IPS-18c (cell line): ENCODE data around the gene GPR45.

ENCODE experiments used
- H3K4me3 ChIP-seq: 2 replicates; pipeline ENCODE4 v1.7.0; 2013; ENCODE audit warnings: low read depth, mild to moderate bottlenecking, low read length, moderate library complexity; ENCODE audit not compliant: insufficient read depth
- H3K9me3 ChIP-seq: one replicate; pipeline ENCODE4 v1.6.1; 2013; ENCODE audit warnings: mild to moderate bottlenecking, low read length, moderate library complexity; ENCODE audit not compliant: control insufficient read depth, insufficient read depth

GPR45 gene

DNA sequence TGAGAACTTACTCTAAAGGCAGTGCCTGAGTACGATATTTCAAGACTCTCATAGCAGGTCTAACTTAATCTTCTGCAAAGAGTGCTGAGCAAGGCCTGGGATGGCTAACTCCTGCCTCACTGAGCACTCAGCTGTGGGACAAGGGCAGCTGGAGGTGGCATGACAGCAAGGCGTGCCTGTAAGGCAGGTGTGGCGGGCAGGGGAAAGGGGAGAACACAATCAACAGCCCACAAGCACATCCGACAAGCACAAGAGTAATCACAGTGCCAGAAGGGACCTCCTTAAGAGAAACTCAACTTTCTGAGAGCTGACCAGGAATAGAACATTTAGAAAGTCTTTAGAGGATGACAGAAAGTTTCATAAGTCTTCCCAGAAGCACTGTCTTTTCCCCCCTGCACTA is 42.0 kb downstream of the GPR45 start:
- Histone ChIP-seq H3K9me3 (no peaks in the 10 kb centered on the region), H3K4me3 (no peak overlapping the region)

DNA sequence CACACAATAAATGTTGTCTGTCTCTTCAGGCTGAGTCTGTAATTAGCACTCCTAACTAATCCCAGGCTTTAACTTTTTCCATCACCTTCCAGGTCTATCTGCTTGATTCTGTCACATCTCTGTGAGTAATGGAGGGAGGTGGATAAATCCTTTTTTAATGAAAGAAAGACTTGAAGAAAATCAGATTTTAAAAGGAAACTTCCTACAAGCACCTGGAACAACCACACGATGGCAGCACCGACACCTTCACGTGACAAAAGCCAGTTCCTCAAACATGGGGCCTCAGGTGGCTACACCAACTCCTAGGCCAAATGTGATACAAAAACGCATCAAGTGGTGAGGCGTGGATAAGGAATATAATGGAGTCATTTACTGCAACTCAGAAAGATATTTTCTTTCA is 46.1 kb downstream of the GPR45 start:
- Histone ChIP-seq H3K9me3 (no peaks in the 10 kb centered on the region), H3K4me3 (no peak overlapping the region)

DNA sequence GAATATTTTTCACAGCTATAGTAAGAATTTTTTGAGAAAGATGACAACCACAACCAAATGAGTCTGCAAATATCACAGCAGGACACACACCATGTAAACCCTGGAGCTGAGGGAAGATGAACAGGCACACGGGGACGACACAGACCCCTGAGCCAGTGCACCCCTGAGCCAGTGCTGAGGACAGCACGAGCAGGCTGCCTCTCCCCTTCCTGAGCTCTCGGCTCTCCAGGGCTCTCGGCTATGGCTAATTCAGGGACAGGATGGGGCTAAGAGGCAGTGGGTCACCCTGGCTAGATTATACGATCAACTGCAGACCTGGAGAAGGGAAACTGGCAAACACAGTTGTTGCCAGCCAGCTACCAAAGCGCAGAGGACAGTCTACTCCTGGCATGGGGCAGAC is 46.6 kb downstream of the GPR45 start:
- Histone ChIP-seq H3K9me3 (no peaks in the 10 kb centered on the region), H3K4me3 (no peak overlapping the region)

DNA sequence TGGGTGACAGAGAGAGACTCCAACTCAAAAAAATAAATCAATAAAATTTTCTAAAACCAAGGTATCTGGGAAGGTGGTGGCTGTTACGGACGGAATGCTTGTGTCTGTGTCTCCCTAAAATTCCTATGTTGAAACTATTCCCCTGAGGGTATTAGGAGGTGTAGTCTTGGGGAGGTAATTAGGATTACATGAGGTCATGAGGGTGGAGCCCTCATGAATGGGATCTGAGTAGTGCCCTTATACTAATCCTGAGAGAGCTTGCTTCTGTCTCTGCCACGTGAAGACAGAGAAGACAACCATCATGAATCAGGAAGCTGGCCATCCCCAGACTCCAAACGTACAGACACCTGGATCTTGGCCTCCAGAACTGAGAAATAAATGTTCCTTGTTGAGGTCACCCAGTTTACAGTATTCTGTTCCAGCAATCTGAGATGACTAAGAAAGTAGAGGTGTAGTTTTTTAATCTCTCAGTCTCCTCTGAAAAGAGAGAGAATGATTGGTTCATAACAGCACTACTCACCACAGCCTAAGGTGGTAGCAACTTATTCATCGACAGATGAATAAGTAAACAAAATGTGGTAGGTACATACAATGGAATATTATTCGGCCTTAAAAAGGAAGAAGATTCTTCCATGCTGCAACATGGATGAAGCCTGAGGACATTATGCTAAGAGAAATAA is 49.6 kb downstream of the GPR45 start:
- no peaks in the 10 kb centered on the region for H3K9me3 ChIP-seq
- H3K4me3 ChIP-seq = no peak overlapping the region

DNA sequence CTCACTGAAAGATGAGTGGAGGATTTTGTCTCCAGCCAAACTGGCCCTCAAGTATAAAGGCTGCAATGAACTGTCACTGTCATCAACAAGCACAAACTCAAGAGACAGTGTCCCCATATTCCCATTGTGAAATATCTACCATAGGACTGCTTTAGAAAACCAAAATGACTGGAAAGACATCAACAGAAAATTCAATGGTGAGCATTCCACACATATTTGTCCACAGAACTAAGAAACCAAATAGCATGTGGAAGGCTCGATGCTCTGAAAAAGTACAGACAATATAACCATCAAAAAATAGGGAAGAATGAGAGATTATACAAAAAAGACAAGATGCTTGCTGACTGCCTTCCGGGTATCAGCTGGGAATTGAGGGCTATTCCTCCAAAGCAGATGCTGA is 50.4 kb downstream of the GPR45 start:
- Histone ChIP-seq H3K4me3 (no peak overlapping the region), H3K9me3 (no peaks in the 10 kb centered on the region)
